Left ventricle myocardium inferior (tissue), 1 donor: ENCODE measurements around the gene S100A3. TPM values are rescaled to one million over a fixed set of nuclear protein-coding genes. Genes with fewer than 3 reads are reported as not detected.

Source experiments
- DNase-seq: peaks from one replicate; pipeline ENCODE4 v3.0.0-alpha.2; 2020
- H3K27ac ChIP-seq: fragments of 200-600 bp; replicated peaks from 2 replicates; pipeline ENCODE4 v1.8.0; 2021
- H3K27me3 ChIP-seq: fragments of 200-600 bp; 2 replicates; pipeline ENCODE4 v1.8.0; 2021; ENCODE audit warnings: low read depth
- H3K36me3 ChIP-seq: fragments of 200-600 bp; 2 replicates; pipeline ENCODE4 v1.8.0; 2021
- H3K4me1 ChIP-seq: fragments of 200-600 bp; 2 replicates; pipeline ENCODE4 v1.8.0; 2021
- H3K4me3 ChIP-seq: fragments of 200-600 bp; 2 replicates; pipeline ENCODE4 v1.8.0; 2021; ENCODE audit warnings: mild to moderate bottlenecking, moderate library complexity
- H3K9me3 ChIP-seq: fragments of 200-600 bp; replicated peaks from 2 replicates; pipeline ENCODE4 v1.8.0; 2021
- CTCF ChIP-seq: fragments of 200-600 bp; IDR thresholded peaks from 2 replicates; pipeline ENCODE4 v1.8.0; 2021; ENCODE audit warnings: antibody characterized with exemption, mild to moderate bottlenecking, borderline replicate concordance
- intact Hi-C: fragments of 100-400 bp; cut with micrococcal nuclease; formaldehyde crosslinking; loops from one replicate; pipeline ENCODE4 v1.11.0; 2022
- total RNA-seq: library from RNA; stranded (reverse); fragmentation: NEBNext Ultra II Directional; extraction: Animal tissue kit (Norgen Biotek cat#: 25700); gene quantifications from one replicate; pipeline ENCODE4 v1.2.1, GENCODE V29; 2021
- donor health status: DM: no; HTN: yes; CAD: no; lungs with severe emphysema.

S100A3 gene
- total RNA-seq, 1 donor from 2014 or later = 0.36 TPM

- no peak for DNase-seq
- H3K27me3 ChIP-seq = no peaks in the 10 kb centered on the region
- no peaks in the 10 kb centered on the region for H3K9me3 ChIP-seq
- H3K27ac ChIP-seq = no peak overlapping the region
- no peak overlapping the region for H3K4me3 ChIP-seq
- H3K4me1 ChIP-seq = peaks cover 15% of the 10 kb centered on the region
- intact Hi-C loops = loop anchor here (10.0 kb wide), 1 partner anchor 47 kb away; no protein-coding TSS in a partner anchor
- no peak for TF ChIP-seq CTCF
- no peaks in the 10 kb centered on the region for H3K36me3 ChIP-seq
These were observed 12.5 kb upstream of the S100A3 start for GRCh38 chr1:153561466-153561985.

DNA sequence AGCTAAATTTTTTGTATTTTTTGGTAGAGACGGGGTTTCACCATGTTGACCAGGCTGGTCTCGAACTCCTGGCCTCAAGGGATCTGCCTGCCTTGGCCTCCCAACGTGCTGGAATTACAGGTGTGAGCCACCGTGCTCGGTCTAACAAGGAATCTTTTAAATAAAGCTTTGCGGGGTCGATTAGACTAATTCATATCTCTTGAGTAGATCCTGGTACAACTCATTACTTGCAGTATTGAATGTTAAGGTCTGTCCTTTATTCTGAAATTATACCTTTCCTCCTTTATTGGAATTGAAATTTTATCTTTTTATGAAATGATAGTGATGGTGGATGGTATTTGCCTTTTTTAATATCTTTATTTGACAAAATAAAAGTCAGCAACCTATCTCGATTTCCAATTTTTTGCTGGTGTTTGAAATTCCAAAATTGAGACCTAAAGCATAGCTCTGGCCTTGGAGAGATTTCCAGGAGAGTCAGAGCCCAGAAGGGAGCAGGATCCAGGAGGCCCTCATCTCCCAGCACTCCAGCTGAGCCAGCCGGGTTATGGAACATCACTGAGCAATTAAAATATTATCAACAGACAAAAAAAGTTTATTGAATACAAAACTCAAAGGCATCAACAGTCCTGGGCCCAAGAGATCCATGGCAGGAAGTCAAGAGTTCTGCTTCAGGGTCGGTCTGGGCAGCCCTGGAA, 11.9 kb upstream of the S100A3 start:
- no peaks in the 10 kb centered on the region for H3K9me3 ChIP-seq
- TF ChIP-seq CTCF = no peak
- intact Hi-C loops = loop anchor here (10.0 kb wide), 1 partner anchor 46 kb away; no protein-coding TSS in a partner anchor
- no peak overlapping the region for H3K27ac ChIP-seq
- H3K4me3 ChIP-seq = no peak overlapping the region
- no peaks in the 10 kb centered on the region for H3K27me3 ChIP-seq
- peaks cover 9% of the 10 kb centered on the region for H3K4me1 ChIP-seq
- DNase-seq = no peak
- no peaks in the 10 kb centered on the region for H3K36me3 ChIP-seq

DNA sequence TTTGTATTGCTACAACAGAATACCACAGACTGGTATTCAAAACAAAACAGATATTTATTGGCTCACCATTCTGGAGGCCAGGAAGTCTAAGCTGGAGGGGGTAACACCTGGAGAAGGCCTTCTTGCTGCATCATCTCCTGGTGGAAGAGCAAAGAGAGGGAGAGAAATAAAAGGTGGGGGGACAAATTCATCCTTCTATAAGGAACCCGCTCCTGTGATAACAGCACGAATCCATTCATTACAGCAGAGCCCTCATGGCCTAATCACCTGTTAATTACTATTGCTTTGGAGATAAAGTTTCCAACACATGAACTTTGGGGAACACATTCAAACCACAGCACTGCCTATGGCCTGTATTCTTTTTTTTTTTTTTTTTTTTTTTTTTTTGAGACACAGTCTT, 11.2 kb upstream of the S100A3 start:
- intact Hi-C loops = loop anchor here (10.0 kb wide), 1 partner anchor 45 kb away; no protein-coding TSS in a partner anchor
- Histone ChIP-seq H3K27ac (no peak overlapping the region), H3K36me3 (no peaks in the 10 kb centered on the region)

DNA sequence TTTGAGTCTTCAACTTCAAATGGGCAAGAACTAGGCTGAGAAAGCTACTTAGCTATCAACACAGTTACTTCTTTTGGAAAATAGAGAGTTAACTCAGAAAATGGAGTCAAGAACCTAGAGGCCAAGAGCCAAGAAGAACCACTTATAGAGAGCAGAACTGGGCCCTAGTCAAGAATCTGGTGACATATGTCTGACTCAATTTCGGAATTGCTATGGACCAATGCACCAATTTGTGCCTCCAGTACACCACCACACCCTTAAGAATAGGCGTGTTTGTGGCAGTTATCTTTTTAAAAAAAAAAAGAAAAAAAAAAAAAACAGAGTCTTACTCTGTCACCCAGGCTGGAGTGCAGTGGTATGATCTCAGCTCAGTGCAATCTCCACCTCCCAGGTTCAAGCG, 8.8 kb upstream of the S100A3 start:
- H3K4me3 ChIP-seq = no peak overlapping the region
- intact Hi-C loops = no loop called here
- no peaks in the 10 kb centered on the region for H3K9me3 ChIP-seq
- no peak overlapping the region for H3K27ac ChIP-seq
- no peaks in the 10 kb centered on the region for H3K27me3 ChIP-seq
- no peak for TF ChIP-seq CTCF
- H3K36me3 ChIP-seq = no peaks in the 10 kb centered on the region
- peaks cover 14% of the 10 kb centered on the region for H3K4me1 ChIP-seq
- DNase-seq = no peak

More for the DNA sequence above, 11.2 kb upstream of the S100A3 start:
- no peak overlapping the region for H3K4me3 ChIP-seq
- peaks cover 2% of the 10 kb centered on the region for H3K4me1 ChIP-seq
- H3K27me3 ChIP-seq = no peaks in the 10 kb centered on the region
- H3K9me3 ChIP-seq = no peaks in the 10 kb centered on the region
- no peak for DNase-seq
- TF ChIP-seq CTCF = no peak

DNA sequence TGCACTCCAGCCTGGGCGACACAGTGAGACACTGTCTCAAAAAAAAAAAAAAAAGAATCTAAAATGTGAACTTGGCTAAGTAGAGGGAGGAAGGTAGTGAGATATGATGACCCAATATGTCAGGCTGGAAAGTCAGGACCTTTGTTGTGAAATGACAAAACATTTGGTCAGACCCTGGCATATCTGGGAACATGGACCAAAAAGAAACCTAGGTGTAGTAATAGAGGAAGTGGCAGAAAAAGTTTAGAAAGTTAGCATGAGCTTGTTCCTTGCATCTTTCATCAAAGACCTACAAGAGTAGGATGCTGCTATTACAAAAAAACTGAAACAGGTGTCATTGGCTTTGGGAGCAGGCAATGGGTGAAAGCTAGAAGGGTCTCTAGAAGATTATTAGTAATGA, 7.3 kb upstream of the S100A3 start:
- H3K4me1 ChIP-seq = peaks cover 14% of the 10 kb centered on the region
- H3K27ac ChIP-seq = no peak overlapping the region
- no peaks in the 10 kb centered on the region for H3K27me3 ChIP-seq
- H3K9me3 ChIP-seq = no peaks in the 10 kb centered on the region
- H3K4me3 ChIP-seq = no peak overlapping the region
- DNase-seq = no peak
- no peak for TF ChIP-seq CTCF
- no peaks in the 10 kb centered on the region for H3K36me3 ChIP-seq
- intact Hi-C loops = no loop called here
